HL-60 (cell line): ENCODE results near the gene CRB1.

Experiments used
- DNase-seq, 2 experiments: peaks; one replicate each; pipeline ENCODE4 v3.0.0-alpha.2; 2010 to 2020; ENCODE audit warnings: low read depth in 1 of 2, low spot score in 1 of 2
- H3K27ac ChIP-seq: fragments of 250-450 bp; sonication (Bioruptor Pico); replicated peaks from 2 replicates; pipeline ENCODE4 v1.5.1; 2020; ENCODE audit warnings: mild to moderate bottlenecking, moderate library complexity
- H3K27me3 ChIP-seq: fragments of 250-450 bp; sonication (Bioruptor Pico); 2 replicates; pipeline ENCODE4 v1.5.1; 2021; ENCODE audit warnings: mild to moderate bottlenecking, moderate library complexity; ENCODE audit not compliant: insufficient read depth, poor library complexity, severe bottlenecking
- H3K4me3 ChIP-seq: replicated peaks from 2 replicates; pipeline ENCODE4 v1.5.1; 2011; ENCODE audit warnings: mild to moderate bottlenecking, control low read depth, low read length; ENCODE audit not compliant: insufficient read depth
- GABPA ChIP-seq: IDR thresholded peaks from 2 replicates; pipeline ENCODE4 v1.6.1; 2012; ENCODE audit warnings: low read depth
- POLR2AphosphoS5 ChIP-seq: IDR thresholded peaks from 2 replicates; pipeline ENCODE4 v1.6.1; 2012; ENCODE audit warnings: low read depth
- SPI1 ChIP-seq: IDR thresholded peaks from 2 replicates; pipeline ENCODE4 v1.6.1; 2012; ENCODE audit warnings: low read depth, mild to moderate bottlenecking, borderline replicate concordance
- TF ChIP-seq, protein P1 (sequence below): IDR thresholded peaks from one replicate; pipeline ENCODE4 v1.5.1; 2011; ENCODE audit warnings: low read length, control low read depth, inconsistent platforms; ENCODE audit not compliant: insufficient read depth
- TF ChIP-seq, protein P2 (sequence below): IDR thresholded peaks from 2 replicates; pipeline ENCODE4 v1.6.1; 2012; ENCODE audit warnings: low read depth; ENCODE audit not compliant: insufficient replicate concordance

CRB1 gene

DNA sequence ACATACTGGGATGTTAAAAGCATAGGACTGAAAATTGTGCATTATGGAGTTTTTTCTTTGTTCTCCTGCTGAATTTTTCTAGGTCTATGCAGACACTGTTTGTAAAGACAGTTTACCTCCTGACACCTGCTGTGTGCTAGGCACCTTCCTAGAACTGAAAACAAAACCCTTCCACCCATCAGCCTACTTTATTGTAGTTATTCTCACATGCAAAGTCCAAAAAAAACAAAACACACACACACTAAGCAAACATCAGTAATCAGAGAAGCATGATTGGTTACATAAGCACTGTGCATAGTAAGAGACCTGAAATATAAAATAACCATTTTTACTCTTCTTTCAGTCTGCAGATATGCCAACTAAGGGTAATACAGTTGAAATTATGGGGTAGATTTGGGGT is 195.1 kb downstream of the CRB1 start:
- TF ChIP-seq, protein P1, sequence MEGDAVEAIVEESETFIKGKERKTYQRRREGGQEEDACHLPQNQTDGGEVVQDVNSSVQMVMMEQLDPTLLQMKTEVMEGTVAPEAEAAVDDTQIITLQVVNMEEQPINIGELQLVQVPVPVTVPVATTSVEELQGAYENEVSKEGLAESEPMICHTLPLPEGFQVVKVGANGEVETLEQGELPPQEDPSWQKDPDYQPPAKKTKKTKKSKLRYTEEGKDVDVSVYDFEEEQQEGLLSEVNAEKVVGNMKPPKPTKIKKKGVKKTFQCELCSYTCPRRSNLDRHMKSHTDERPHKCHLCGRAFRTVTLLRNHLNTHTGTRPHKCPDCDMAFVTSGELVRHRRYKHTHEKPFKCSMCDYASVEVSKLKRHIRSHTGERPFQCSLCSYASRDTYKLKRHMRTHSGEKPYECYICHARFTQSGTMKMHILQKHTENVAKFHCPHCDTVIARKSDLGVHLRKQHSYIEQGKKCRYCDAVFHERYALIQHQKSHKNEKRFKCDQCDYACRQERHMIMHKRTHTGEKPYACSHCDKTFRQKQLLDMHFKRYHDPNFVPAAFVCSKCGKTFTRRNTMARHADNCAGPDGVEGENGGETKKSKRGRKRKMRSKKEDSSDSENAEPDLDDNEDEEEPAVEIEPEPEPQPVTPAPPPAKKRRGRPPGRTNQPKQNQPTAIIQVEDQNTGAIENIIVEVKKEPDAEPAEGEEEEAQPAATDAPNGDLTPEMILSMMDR: no peak
- no peak for TF ChIP-seq POLR2AphosphoS5
- TF ChIP-seq SPI1: no peak
- TF ChIP-seq GABPA: no peak
- TF ChIP-seq, protein P2, sequence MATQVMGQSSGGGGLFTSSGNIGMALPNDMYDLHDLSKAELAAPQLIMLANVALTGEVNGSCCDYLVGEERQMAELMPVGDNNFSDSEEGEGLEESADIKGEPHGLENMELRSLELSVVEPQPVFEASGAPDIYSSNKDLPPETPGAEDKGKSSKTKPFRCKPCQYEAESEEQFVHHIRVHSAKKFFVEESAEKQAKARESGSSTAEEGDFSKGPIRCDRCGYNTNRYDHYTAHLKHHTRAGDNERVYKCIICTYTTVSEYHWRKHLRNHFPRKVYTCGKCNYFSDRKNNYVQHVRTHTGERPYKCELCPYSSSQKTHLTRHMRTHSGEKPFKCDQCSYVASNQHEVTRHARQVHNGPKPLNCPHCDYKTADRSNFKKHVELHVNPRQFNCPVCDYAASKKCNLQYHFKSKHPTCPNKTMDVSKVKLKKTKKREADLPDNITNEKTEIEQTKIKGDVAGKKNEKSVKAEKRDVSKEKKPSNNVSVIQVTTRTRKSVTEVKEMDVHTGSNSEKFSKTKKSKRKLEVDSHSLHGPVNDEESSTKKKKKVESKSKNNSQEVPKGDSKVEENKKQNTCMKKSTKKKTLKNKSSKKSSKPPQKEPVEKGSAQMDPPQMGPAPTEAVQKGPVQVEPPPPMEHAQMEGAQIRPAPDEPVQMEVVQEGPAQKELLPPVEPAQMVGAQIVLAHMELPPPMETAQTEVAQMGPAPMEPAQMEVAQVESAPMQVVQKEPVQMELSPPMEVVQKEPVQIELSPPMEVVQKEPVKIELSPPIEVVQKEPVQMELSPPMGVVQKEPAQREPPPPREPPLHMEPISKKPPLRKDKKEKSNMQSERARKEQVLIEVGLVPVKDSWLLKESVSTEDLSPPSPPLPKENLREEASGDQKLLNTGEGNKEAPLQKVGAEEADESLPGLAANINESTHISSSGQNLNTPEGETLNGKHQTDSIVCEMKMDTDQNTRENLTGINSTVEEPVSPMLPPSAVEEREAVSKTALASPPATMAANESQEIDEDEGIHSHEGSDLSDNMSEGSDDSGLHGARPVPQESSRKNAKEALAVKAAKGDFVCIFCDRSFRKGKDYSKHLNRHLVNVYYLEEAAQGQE: no peak
- no peak overlapping the region for H3K4me3 ChIP-seq
- DNase-seq: no peak

DNA sequence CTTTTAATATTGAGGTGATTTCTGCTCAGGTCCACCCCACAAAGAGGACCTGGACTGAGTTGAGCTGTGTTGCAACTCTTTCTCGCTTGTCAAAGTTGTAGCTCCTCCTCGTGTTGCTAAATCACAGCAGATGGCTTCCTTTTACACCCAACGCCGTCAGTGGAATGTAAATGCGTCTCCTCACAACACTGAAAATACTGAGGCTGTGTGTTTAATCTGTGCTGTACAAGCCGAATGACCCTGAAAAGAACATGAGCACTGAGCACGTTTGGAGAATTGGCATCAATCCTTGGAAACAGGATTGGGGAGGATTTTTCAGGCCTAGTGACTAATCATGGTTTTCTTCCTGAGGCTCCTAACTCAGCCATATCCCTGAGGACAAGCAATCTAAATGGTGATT is 196.0 kb downstream of the CRB1 start:
- H3K27me3 ChIP-seq: no peaks in the 10 kb centered on the region
- no peak overlapping the region for H3K4me3 ChIP-seq
- no peak overlapping the region for H3K27ac ChIP-seq
- TF ChIP-seq, protein P1: no peak
- peak; percentile 17; the same call in 1 of the 2 replicates for TF ChIP-seq SPI1
- peak; percentile 12 to 82 for DNase-seq

More for the DNA sequence above, 195.1 kb downstream of the CRB1 start:
- H3K27ac ChIP-seq: no peak overlapping the region
- H3K27me3 ChIP-seq: no peaks in the 10 kb centered on the region

DNA sequence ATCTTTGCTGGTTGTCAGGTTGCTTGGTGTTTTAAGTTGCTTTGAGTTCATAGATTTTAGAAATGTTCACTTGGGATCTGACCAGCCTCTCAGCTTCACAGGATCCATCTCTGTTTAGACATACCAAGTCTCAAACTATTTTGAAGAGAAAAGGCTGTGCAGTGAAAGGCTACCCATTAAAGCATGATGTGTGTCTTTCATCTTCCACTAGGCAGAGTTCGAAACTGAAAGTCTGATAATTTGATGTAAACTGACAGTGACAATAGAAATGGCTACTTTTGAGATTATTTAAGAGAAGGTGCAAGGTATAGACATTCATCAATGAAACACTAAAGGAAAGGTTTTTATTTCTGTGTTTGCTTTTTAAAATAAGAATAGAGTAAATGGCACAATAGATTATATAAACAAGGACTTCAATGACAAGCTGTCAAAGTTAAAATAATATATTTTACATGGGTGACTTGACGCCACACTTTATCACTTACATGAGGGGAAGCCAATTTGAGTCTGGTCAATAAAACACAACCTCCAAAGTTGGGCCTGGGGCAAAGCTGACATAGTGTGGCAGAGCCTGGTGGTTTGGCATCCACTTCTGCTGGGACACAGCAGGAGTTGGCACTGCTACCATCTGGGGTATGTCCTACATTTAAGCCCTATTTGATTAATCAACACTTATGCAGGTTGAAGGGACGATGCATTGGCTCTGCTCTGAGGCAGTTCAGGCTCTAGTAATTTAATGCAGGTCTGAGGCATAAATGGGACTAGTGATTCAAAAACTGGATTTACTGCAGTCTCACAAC is 197.7 kb downstream of the CRB1 start:
- TF ChIP-seq GABPA (no peak), POLR2AphosphoS5 (no peak), SPI1 (no peak)
- TF ChIP-seq, protein P1: no peak
- TF ChIP-seq, protein P2: no peak
- Histone ChIP-seq H3K4me3 (no peak overlapping the region), H3K27me3 (no peaks in the 10 kb centered on the region), H3K27ac (no peak overlapping the region)
- DNase-seq: no peak

DNA sequence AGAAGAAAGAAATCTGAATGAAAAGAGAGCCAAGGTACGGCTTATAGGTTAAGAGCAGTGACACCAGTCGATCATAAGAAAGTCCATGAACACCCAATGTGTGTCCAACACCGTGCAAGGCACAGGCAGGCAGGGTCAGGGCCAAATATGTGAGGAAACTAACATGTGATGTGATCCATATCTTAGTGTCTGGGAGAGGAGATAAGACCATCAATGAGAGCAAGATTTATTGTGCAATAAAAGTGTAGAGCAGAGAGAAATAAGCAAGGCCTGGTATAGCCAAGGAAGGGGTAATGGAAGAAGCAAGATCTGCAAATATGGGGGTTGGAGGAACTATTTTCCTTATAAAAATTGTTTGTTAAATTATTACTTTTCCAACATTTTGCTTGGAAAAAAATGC is 198.8 kb downstream of the CRB1 start:
- no peak overlapping the region for H3K4me3 ChIP-seq
- no peak overlapping the region for H3K27ac ChIP-seq

More for the DNA sequence above, 198.8 kb downstream of the CRB1 start:
- DNase-seq: no peak
- H3K27me3 ChIP-seq: no peaks in the 10 kb centered on the region
- TF ChIP-seq POLR2AphosphoS5: no peak
